H9 (cell line): ENCODE measurements around the gene LKAAEAR1. TPM values are rescaled to one million over a fixed set of nuclear protein-coding genes. Genes with fewer than 3 reads are reported as not detected.

ENCODE experiments used
- DNase-seq: peaks from one replicate; pipeline ENCODE4 v3.0.0-alpha.2; 2017
- H2AFZ ChIP-seq: one replicate; pipeline ENCODE4 v1.6.1; 2013; ENCODE audit warnings: mild to moderate bottlenecking, low read length, control low read depth, moderate library complexity
- H2AK5ac ChIP-seq: 2 replicates; pipeline ENCODE4 v1.6.1; 2013; ENCODE audit warnings: low read length, control low read depth, mixed read lengths; ENCODE audit not compliant: insufficient read length
- H2BK120ac ChIP-seq: one replicate; pipeline ENCODE4 v1.6.1; 2013; ENCODE audit warnings: low read depth, mild to moderate bottlenecking, low read length, control low read depth, inconsistent platforms; ENCODE audit not compliant: poor library complexity, severe bottlenecking
- H2BK12ac ChIP-seq: 2 replicates; pipeline ENCODE4 v1.6.1; 2013; ENCODE audit warnings: low read length, control low read depth, mixed read lengths, low read depth; ENCODE audit not compliant: insufficient read length
- H2BK15ac ChIP-seq: 2 replicates; pipeline ENCODE4 v1.6.1; 2013; ENCODE audit warnings: low read depth, low read length, control low read depth
- H2BK20ac ChIP-seq: one replicate; pipeline ENCODE4 v1.6.1; 2013; ENCODE audit warnings: low read depth, mild to moderate bottlenecking, low read length, control low read depth, inconsistent platforms; ENCODE audit not compliant: poor library complexity, severe bottlenecking
- H2BK5ac ChIP-seq: 2 replicates; pipeline ENCODE4 v1.6.1; 2013; ENCODE audit warnings: low read length, control low read depth, mixed read lengths; ENCODE audit not compliant: insufficient read length
- H3K14ac ChIP-seq: 2 replicates; pipeline ENCODE4 v1.6.1; 2013; ENCODE audit warnings: low read length, control low read depth; ENCODE audit not compliant: insufficient read depth
- H3K18ac ChIP-seq: 2 replicates; pipeline ENCODE4 v1.6.1; 2013; ENCODE audit warnings: low read depth, mild to moderate bottlenecking, mixed read lengths, low read length, control low read depth; ENCODE audit not compliant: insufficient read length
- H3K23ac ChIP-seq: 2 replicates; pipeline ENCODE4 v1.6.1; 2013; ENCODE audit warnings: low read length, control low read depth, mixed read lengths, low read depth; ENCODE audit not compliant: insufficient read length
- H3K23me2 ChIP-seq: 2 replicates; pipeline ENCODE4 v1.6.1; 2013; ENCODE audit warnings: low read depth, mild to moderate bottlenecking, mixed read lengths, low read length, control low read depth; ENCODE audit not compliant: insufficient read length, poor library complexity, severe bottlenecking
- H3K27ac ChIP-seq: 2 replicates; pipeline ENCODE4 v1.5.1; 2013; ENCODE audit warnings: low read length, control low read depth, mixed read lengths, low read depth; ENCODE audit not compliant: insufficient read length
- H3K27me3 ChIP-seq: 2 replicates; pipeline ENCODE4 v1.6.1; 2013; ENCODE audit warnings: low read length, control low read depth, inconsistent platforms; ENCODE audit not compliant: insufficient read depth
- H3K4ac ChIP-seq: 2 replicates; pipeline ENCODE4 v1.6.1; 2013; ENCODE audit warnings: low read depth, mild to moderate bottlenecking, control low read depth, inconsistent platforms, low read length, moderate library complexity
- H3K4me1 ChIP-seq: 2 replicates; pipeline ENCODE4 v1.6.1; 2013; ENCODE audit warnings: low read length, control low read depth, inconsistent platforms; ENCODE audit not compliant: insufficient read depth
- H3K4me2 ChIP-seq: 2 replicates; pipeline ENCODE4 v1.6.1; 2013; ENCODE audit warnings: low read length, control low read depth, mixed read lengths; ENCODE audit not compliant: insufficient read length, insufficient read depth
- H3K56ac ChIP-seq: 2 replicates; pipeline ENCODE4 v1.6.1; 2013; ENCODE audit warnings: low read depth, mild to moderate bottlenecking, mixed read lengths, low read length, control low read depth; ENCODE audit not compliant: insufficient read length
- H3K79me1 ChIP-seq: 2 replicates; pipeline ENCODE4 v1.6.1; 2013; ENCODE audit warnings: low read depth, mild to moderate bottlenecking, moderate library complexity, low read length, control low read depth, inconsistent platforms; ENCODE audit not compliant: insufficient read depth, poor library complexity, severe bottlenecking
- H3K79me2 ChIP-seq: 2 replicates; pipeline ENCODE4 v1.6.1; 2013; ENCODE audit warnings: low read length, control low read depth, inconsistent platforms; ENCODE audit not compliant: insufficient read depth
- H3K9ac ChIP-seq: 2 replicates; pipeline ENCODE4 v1.6.1; 2013; ENCODE audit warnings: low read length, control low read depth, mixed read lengths; ENCODE audit not compliant: insufficient read length; ENCODE audit errors: extremely low read depth
- H3K9me3 ChIP-seq: one replicate; pipeline ENCODE4 v1.6.1; 2013; ENCODE audit warnings: low read depth, low read length, inconsistent platforms; ENCODE audit not compliant: control insufficient read depth
- H3T11ph ChIP-seq: one replicate; pipeline ENCODE4 v1.6.1; 2013; ENCODE audit warnings: mild to moderate bottlenecking, low read length, control low read depth, inconsistent platforms
- H4K20me1 ChIP-seq: one replicate; pipeline ENCODE4 v1.6.1; 2013; ENCODE audit not compliant: control insufficient read depth, insufficient read length, insufficient read depth
- H4K5ac ChIP-seq: 2 replicates; pipeline ENCODE4 v1.6.1; 2013; ENCODE audit warnings: low read depth, mild to moderate bottlenecking, mixed read lengths, low read length, control low read depth; ENCODE audit not compliant: insufficient read length
- H4K8ac ChIP-seq: replicated peaks from 2 replicates; pipeline ENCODE4 v1.6.1; 2013; ENCODE audit warnings: low read length, control low read depth, mixed read lengths, low read depth; ENCODE audit not compliant: insufficient read length
- H4K91ac ChIP-seq: 2 replicates; pipeline ENCODE4 v1.6.1; 2013; ENCODE audit warnings: low read depth, mild to moderate bottlenecking, moderate library complexity, mixed read lengths, low read length, control low read depth; ENCODE audit not compliant: insufficient read length
- H3K27ac Mint-ChIP-seq, 3 experiments: 2 replicates in 2 of 3; 3 replicates in 1 of 3; pipeline ENCODE4 v1.8.0; 2020 to 2021; ENCODE audit warnings: mixed read lengths in 3 of 3, mild to moderate bottlenecking in 1 of 3, moderate library complexity in 1 of 3
- H3K27me3 Mint-ChIP-seq: 2 replicates; pipeline ENCODE4 v1.8.0; 2021; ENCODE audit warnings: low read depth, mild to moderate bottlenecking, moderate library complexity, mixed read lengths
- H3K36me3 Mint-ChIP-seq, 3 experiments: 2 replicates in 2 of 3; 3 replicates in 1 of 3; pipeline ENCODE4 v1.8.0; 2020 to 2021; ENCODE audit warnings: low read depth in 3 of 3, mixed read lengths in 3 of 3; ENCODE audit not compliant: insufficient read depth in 1 of 3
- H3K4me1 Mint-ChIP-seq, 2 experiments: 2 replicates each; pipeline ENCODE4 v1.8.0; 2020; ENCODE audit warnings: mixed read lengths in 2 of 2
- H3K4me3 Mint-ChIP-seq, 2 experiments: 2 replicates in 1 of 2; 3 replicates in 1 of 2; pipeline ENCODE4 v1.8.0; 2020 to 2021; ENCODE audit warnings: mild to moderate bottlenecking in 2 of 2, mixed read lengths in 2 of 2, moderate library complexity in 1 of 2
- H3K9me3 Mint-ChIP-seq, 2 experiments: 2 replicates in 1 of 2; 3 replicates in 1 of 2; pipeline ENCODE4 v1.8.0; 2020; ENCODE audit warnings: mild to moderate bottlenecking in 2 of 2, mixed read lengths in 2 of 2, moderate library complexity in 1 of 2
- CTCF ChIP-seq: fragments of 200-600 bp; sonication (generic); conservative IDR thresholded peaks from 3 replicates; pipeline ENCODE4 v1.8.0; 2021; ENCODE audit warnings: antibody characterized with exemption, mild to moderate bottlenecking
- WGBS: extraction: QIAGEN DNeasy Blood & Tissue Kit; methylation state at CpG from one replicate; pipeline ENCODE4 v1.1.7; 2013; ENCODE audit warnings: missing lambda C conversion rate, low lambda C conversion rate, mixed read lengths; ENCODE audit not compliant: insufficient read length; ENCODE audit errors: extremely low coverage; 5-methylcytosine and 5-hydroxymethylcytosine counted together
- total RNA-seq: library from RNA; stranded (reverse); gene quantifications from 2 replicates; pipeline ENCODE4 v1.2.1, GENCODE V29; 2021

The LKAAEAR1 gene
- total RNA-seq, 1 experiment from 2014 or later = 0.39 TPM

- peaks cover 3% of the 10 kb centered on the region; the same call in 1 of the 2 replicates for H3K27me3 ChIP-seq
- H4K20me1 ChIP-seq = no peaks in the 10 kb centered on the region
- H3K4me1 Mint-ChIP-seq = peaks cover 9 to 11% of the 10 kb centered on the region in 2 experiments; a peak in 3 of 4 replicates
- no peak overlapping the region; a peak in 1 of 7 replicates for H3K27ac Mint-ChIP-seq
- no peak overlapping the region for H2BK5ac ChIP-seq
- no peak overlapping the region for H3K27ac ChIP-seq
- H3K4me1 ChIP-seq = no peaks in the 10 kb centered on the region
- H2BK120ac ChIP-seq = no peak overlapping the region
- WGBS = no CpG with 5 or more reads among the region's 14 CpGs
- no peak overlapping the region for H2BK15ac ChIP-seq
- no peaks in the 10 kb centered on the region for H3K79me1 ChIP-seq
- H4K91ac ChIP-seq = no peak overlapping the region
- H4K8ac ChIP-seq = no peak overlapping the region
- H3K9me3 ChIP-seq = no peaks in the 10 kb centered on the region
- no peak overlapping the region for H2BK12ac ChIP-seq
- no peak overlapping the region; the same call in 1 of the 2 replicates for H3K14ac ChIP-seq
- no peak overlapping the region for H3K9ac ChIP-seq
- H3K23ac ChIP-seq = no peak overlapping the region
- H4K5ac ChIP-seq = no peak overlapping the region
- H3K4me3 Mint-ChIP-seq = no peak overlapping the region
- H2BK20ac ChIP-seq = no peak overlapping the region
- no peak for TF ChIP-seq CTCF
- peaks cover 46% of the 10 kb centered on the region for H3K27me3 Mint-ChIP-seq
- H2AK5ac ChIP-seq = no peak overlapping the region
- no peaks in the 10 kb centered on the region for H3K79me2 ChIP-seq
- no peak overlapping the region for H3K4me2 ChIP-seq
- H3K9me3 Mint-ChIP-seq = peaks cover 5% of the 10 kb centered on the region in 2 experiments
- H3K56ac ChIP-seq = no peak overlapping the region
- H3K36me3 Mint-ChIP-seq = peaks cover 2 to 5% (median 2%) of the 10 kb centered on the region in 3 experiments; a peak in 5 of 7 replicates
- no peaks in the 10 kb centered on the region for H3K23me2 ChIP-seq
- no peak overlapping the region for H3K18ac ChIP-seq
- no peak overlapping the region for H3T11ph ChIP-seq
- H2AFZ ChIP-seq = no peak overlapping the region
- DNase-seq = no peak
- H3K4ac ChIP-seq = no peak overlapping the region
Measured at GRCh38 chr20:64099880-64100565, 15.8 kb upstream of the LKAAEAR1 start.
